Neuronal stem cell (in vitro differentiated cells): ENCODE data around the gene C1QTNF12.

ENCODE experiments used
- DNase-seq: peaks from one replicate; pipeline ENCODE4 v3.0.0-alpha.2; 2013; ENCODE audit warnings: low spot score
- H2AFZ ChIP-seq: one replicate; pipeline ENCODE4 v1.6.1; 2013; ENCODE audit warnings: mild to moderate bottlenecking, low read length, inconsistent platforms
- H2AK5ac ChIP-seq: 2 replicates; pipeline ENCODE4 v1.6.1; 2013; ENCODE audit warnings: low read depth, mild to moderate bottlenecking, inconsistent platforms, low read length, moderate library complexity, mixed read lengths
- H2BK120ac ChIP-seq: 2 replicates; pipeline ENCODE4 v1.6.1; 2013; ENCODE audit warnings: low read depth, mild to moderate bottlenecking, inconsistent platforms, low read length, moderate library complexity, mixed read lengths
- H2BK12ac ChIP-seq: one replicate; pipeline ENCODE4 v1.6.1; 2013; ENCODE audit warnings: low read length, inconsistent platforms
- H2BK15ac ChIP-seq: 2 replicates; pipeline ENCODE4 v1.6.1; 2013; ENCODE audit warnings: mild to moderate bottlenecking, low read length, inconsistent platforms, mixed read lengths
- H2BK5ac ChIP-seq: one replicate; pipeline ENCODE4 v1.6.1; 2013; ENCODE audit warnings: inconsistent platforms, mild to moderate bottlenecking, low read length, moderate library complexity
- H3K14ac ChIP-seq: one replicate; pipeline ENCODE4 v1.6.1; 2013; ENCODE audit warnings: low read length, inconsistent platforms
- H3K18ac ChIP-seq: 2 replicates; pipeline ENCODE4 v1.6.1; 2013; ENCODE audit warnings: low read length, inconsistent platforms
- H3K23ac ChIP-seq: 2 replicates; pipeline ENCODE4 v1.6.1; 2013; ENCODE audit warnings: low read depth, mild to moderate bottlenecking, mixed read lengths, low read length, inconsistent platforms; ENCODE audit not compliant: poor library complexity
- H3K27ac ChIP-seq: replicated peaks from 3 replicates; pipeline ENCODE4 v1.5.1; 2013; ENCODE audit warnings: low read length, inconsistent platforms
- H3K27me3 ChIP-seq, 3 experiments: 2 replicates each; pipeline ENCODE4 v1.6.1; 2013; ENCODE audit warnings: low read length in 3 of 3, mild to moderate bottlenecking in 2 of 3, inconsistent platforms in 1 of 3, low read depth in 1 of 3, mixed read lengths in 1 of 3, moderate library complexity in 1 of 3; ENCODE audit not compliant: control insufficient read depth in 3 of 3, insufficient read depth in 3 of 3
- H3K36me3 ChIP-seq, 2 donors: replicated peaks in 1 of 2; 2 replicates each; pipeline ENCODE4 v1.6.1; 2013; ENCODE audit warnings: low read length in 2 of 2; ENCODE audit not compliant: control insufficient read depth in 2 of 2, insufficient read depth in 2 of 2
- H3K4ac ChIP-seq: 2 replicates; pipeline ENCODE4 v1.6.1; 2013; ENCODE audit warnings: inconsistent platforms, mild to moderate bottlenecking, low read length, moderate library complexity
- H3K4me1 ChIP-seq, 2 donors: 1 replicate in 1 of 2; 2 replicates in 1 of 2; pipeline ENCODE4 v1.6.1; 2013; ENCODE audit warnings: low read length in 2 of 2, low read depth in 1 of 2; ENCODE audit not compliant: control insufficient read depth in 2 of 2, insufficient read depth in 1 of 2
- H3K4me2 ChIP-seq: one replicate; pipeline ENCODE4 v1.6.1; 2013; ENCODE audit warnings: mild to moderate bottlenecking, low read length, inconsistent platforms; ENCODE audit not compliant: insufficient read depth, poor library complexity, severe bottlenecking
- H3K4me3 ChIP-seq, 2 donors: 2 replicates each; pipeline ENCODE4 v1.5.1; 2013; ENCODE audit warnings: low read length in 2 of 2, mild to moderate bottlenecking in 2 of 2, inconsistent platforms in 1 of 2, moderate library complexity in 1 of 2
- H3K79me1 ChIP-seq: one replicate; pipeline ENCODE4 v1.6.1; 2013; ENCODE audit warnings: low read depth, mild to moderate bottlenecking, inconsistent platforms, low read length, moderate library complexity
- H3K9ac ChIP-seq: one replicate; pipeline ENCODE4 v1.6.1; 2013; ENCODE audit warnings: mild to moderate bottlenecking, low read depth, low read length, inconsistent platforms; ENCODE audit not compliant: poor library complexity
- H3K9me3 ChIP-seq, 2 donors: replicated peaks in 1 of 2; 2 replicates each; pipeline versions ENCODE3 to v1.6.1; 2013; ENCODE audit warnings: low read length in 2 of 2, mild to moderate bottlenecking in 2 of 2, inconsistent platforms in 1 of 2, low read depth in 1 of 2, mixed read lengths in 1 of 2, moderate library complexity in 1 of 2; ENCODE audit not compliant: control insufficient read depth in 2 of 2, insufficient read depth in 1 of 2
- H4K8ac ChIP-seq: one replicate; pipeline ENCODE4 v1.6.1; 2013; ENCODE audit warnings: low read depth, mild to moderate bottlenecking, inconsistent platforms, low read length, moderate library complexity
- H4K91ac ChIP-seq: one replicate; pipeline ENCODE4 v1.6.1; 2013; ENCODE audit warnings: low read length, low read depth, mild to moderate bottlenecking, inconsistent platforms; ENCODE audit not compliant: poor library complexity
- WGBS, 2 donors: extraction: QIAGEN DNeasy Blood & Tissue Kit; methylation state at CpG; one replicate each; pipeline ENCODE4 v1.1.7; 2013; ENCODE audit warnings: missing lambda C conversion rate in 2 of 2, mixed read lengths in 1 of 2; ENCODE audit not compliant: insufficient read length in 2 of 2, insufficient replicate concordance in 1 of 2; ENCODE audit errors: extremely low coverage in 2 of 2; 5-methylcytosine and 5-hydroxymethylcytosine counted together

Gene C1QTNF12

DNA sequence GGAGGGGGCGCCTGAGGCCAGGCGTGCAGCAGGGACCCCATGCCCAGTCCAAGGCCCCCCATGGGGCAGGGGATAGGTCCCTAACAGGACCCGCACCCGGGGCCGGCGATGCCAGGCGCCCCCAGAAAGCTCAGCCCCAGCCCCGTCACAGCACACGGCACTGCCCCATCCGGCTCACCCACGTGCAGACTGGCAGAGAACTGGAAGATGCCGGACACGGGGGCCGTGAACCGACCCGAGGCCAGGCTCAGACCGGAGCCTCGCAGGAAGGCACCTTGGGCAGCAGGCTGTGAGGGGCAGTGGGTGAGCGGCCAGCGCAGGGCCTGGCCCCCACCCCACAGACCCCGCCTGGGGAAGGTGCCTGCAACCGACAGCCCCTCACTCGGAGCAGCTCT, 3.3 kb downstream of the C1QTNF12 start:
- peak overlapping the region; percentile 57 for H3K18ac ChIP-seq
- H2BK12ac ChIP-seq = peak overlapping the region; percentile 10
- H3K9me3 ChIP-seq = no peaks in the 10 kb centered on the region
- no peaks in the 10 kb centered on the region for H3K36me3 ChIP-seq
- H2BK15ac ChIP-seq = no peak overlapping the region
- no peak overlapping the region for H3K9ac ChIP-seq
- no peak overlapping the region for H3K27ac ChIP-seq
- H2BK5ac ChIP-seq = peak overlapping the region; percentile 66
- no peak overlapping the region for H4K91ac ChIP-seq
- no peak overlapping the region for H3K4ac ChIP-seq
- peaks cover 0 to 21% (median 21%) of the 10 kb centered on the region in 3 experiments for H3K27me3 ChIP-seq
- H2AK5ac ChIP-seq = no peak overlapping the region
- H4K8ac ChIP-seq = no peak overlapping the region
- H3K23ac ChIP-seq = no peak overlapping the region
- H3K79me1 ChIP-seq = peaks cover 2% of the 10 kb centered on the region
- DNase-seq = no peak
- no peak overlapping the region for H2AFZ ChIP-seq
- peaks cover 10 to 23% of the 10 kb centered on the region in 2 donors for H3K4me1 ChIP-seq
- no peak overlapping the region for H2BK120ac ChIP-seq
- H3K4me2 ChIP-seq = no peak overlapping the region
- no peak overlapping the region for H3K14ac ChIP-seq
- no peak overlapping the region for H3K4me3 ChIP-seq
- WGBS, 2 donors = no CpG with 5 or more reads among the region's 23 CpGs

DNA sequence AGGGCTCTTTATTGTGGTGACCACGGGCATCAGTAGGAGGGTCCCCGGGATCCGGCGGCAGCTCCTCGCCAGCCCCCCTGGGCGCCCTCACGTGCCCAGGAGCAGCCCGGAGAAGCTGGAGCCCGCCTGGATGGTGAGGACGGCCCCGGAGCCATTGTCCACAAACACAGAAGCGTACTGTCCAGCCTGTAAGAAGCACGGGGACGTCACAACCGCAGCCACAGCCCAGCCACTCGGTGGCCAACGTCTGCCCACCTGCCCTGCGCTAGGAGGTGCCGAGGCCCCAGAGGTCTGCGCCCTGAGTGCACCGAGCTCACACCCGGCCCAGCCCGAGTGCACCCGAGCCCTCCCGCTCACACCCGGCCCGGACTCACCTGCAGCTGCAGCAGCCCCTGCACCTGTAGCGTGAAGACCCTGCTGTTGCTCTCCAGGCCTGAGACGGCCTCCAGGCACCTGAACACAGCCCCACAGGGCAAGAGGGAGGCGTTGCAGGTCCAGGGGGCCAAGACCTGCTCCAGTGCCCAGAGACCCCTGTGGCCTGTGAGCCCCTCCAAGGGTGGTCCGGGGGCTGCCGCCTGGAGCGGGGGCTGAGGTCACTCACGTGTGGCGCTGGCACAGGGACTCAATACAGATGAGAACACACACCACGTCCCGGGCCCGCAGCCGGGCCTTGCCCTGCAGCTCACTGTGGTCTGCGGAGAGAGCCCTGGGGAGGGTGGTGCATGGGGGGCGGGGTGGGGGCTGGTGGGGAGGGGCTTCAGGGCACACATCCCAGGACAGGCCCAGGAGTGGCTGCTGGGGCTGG, 3.9 kb downstream of the C1QTNF12 start:
- no peak overlapping the region for H3K4me2 ChIP-seq
- no peak overlapping the region for H2AK5ac ChIP-seq
- H2BK5ac ChIP-seq = no peak overlapping the region
- no peak overlapping the region for H2BK15ac ChIP-seq
- no peak overlapping the region for H3K23ac ChIP-seq
- no peaks in the 10 kb centered on the region for H3K36me3 ChIP-seq
- H3K9ac ChIP-seq = no peak overlapping the region
- no peak overlapping the region for H2AFZ ChIP-seq
- no peak overlapping the region for H4K8ac ChIP-seq
- no peak overlapping the region for H3K27ac ChIP-seq
- no peak overlapping the region for H2BK120ac ChIP-seq
- H3K4me1 ChIP-seq = peaks cover 13 to 28% of the 10 kb centered on the region in 2 donors
- no peaks in the 10 kb centered on the region for H3K9me3 ChIP-seq
- WGBS, 2 donors = no CpG with 5 or more reads among the region's 41 CpGs
- no peak overlapping the region for H3K4me3 ChIP-seq
- peaks cover 0 to 18% (median 18%) of the 10 kb centered on the region in 3 experiments for H3K27me3 ChIP-seq
- no peak overlapping the region for H4K91ac ChIP-seq
- no peak overlapping the region for H3K18ac ChIP-seq
- no peak overlapping the region for H2BK12ac ChIP-seq
- DNase-seq = no peak
- H3K4ac ChIP-seq = no peak overlapping the region
- peak overlapping the region; percentile 47 for H3K14ac ChIP-seq
- H3K79me1 ChIP-seq = peaks cover 2% of the 10 kb centered on the region

- no peak overlapping the region for H2BK120ac ChIP-seq
- peaks cover 2% of the 10 kb centered on the region for H3K79me1 ChIP-seq
- H3K14ac ChIP-seq = no peak overlapping the region
- no peak overlapping the region for H4K8ac ChIP-seq
- peaks cover 0 to 10% (median 9%) of the 10 kb centered on the region in 3 experiments for H3K27me3 ChIP-seq
- H3K9me3 ChIP-seq = no peaks in the 10 kb centered on the region
- no peak overlapping the region for H3K18ac ChIP-seq
- no peak overlapping the region for H3K4me2 ChIP-seq
- H4K91ac ChIP-seq = no peak overlapping the region
- no peak overlapping the region for H3K27ac ChIP-seq
- H3K4me1 ChIP-seq = peaks cover 13 to 38% of the 10 kb centered on the region in 2 donors
- H2AK5ac ChIP-seq = no peak overlapping the region
- H3K4ac ChIP-seq = no peak overlapping the region
- H2AFZ ChIP-seq = no peak overlapping the region
- no CpG with 5 or more reads among the region's 26 CpGs for WGBS, 2 donors
- H3K4me3 ChIP-seq = no peak overlapping the region
- no peak overlapping the region for H2BK5ac ChIP-seq
- peak overlapping the region; percentile 21 for H3K9ac ChIP-seq
- no peak overlapping the region for H3K23ac ChIP-seq
- DNase-seq = no peak
- no peaks in the 10 kb centered on the region for H3K36me3 ChIP-seq
- H2BK12ac ChIP-seq = no peak overlapping the region
- H2BK15ac ChIP-seq = no peak overlapping the region
Observed at GRCh38 chr1:1241588-1242219, 4.8 kb downstream of the C1QTNF12 start.
